Endothelial cell of umbilical vein (primary cell): Measurements from ENCODE around the gene KCNH6. TPM values are rescaled to one million over a fixed set of nuclear protein-coding genes. Genes with fewer than 3 reads are reported as not detected.

ENCODE experiments used
- BruUV-seq: library from RNA; stranded (reverse); fragments of 400-500 nt; replicated peaks from 2 replicates; lab custom pipeline; 2021; lab: Mats Ljungman, UMichigan
- CTCF ChIA-PET: fragments of 300-600, 350-600 bp; sonication (Branson Sonifier 250); formaldehyde crosslinking; loops from one replicate; lab custom pipeline; 2021; ENCODE audit warnings: antibody characterized with exemption, inconsistent platforms; lab: Charles Lee
- POLR2A ChIA-PET: fragments of 300-600, 350-600 bp; sonication (Branson Sonifier 250); formaldehyde crosslinking; loops from one replicate; lab custom pipeline; 2021; ENCODE audit warnings: antibody characterized with exemption, inconsistent platforms; lab: Charles Lee
- DNase-seq: peaks from one replicate; pipeline ENCODE4 v3.0.0-alpha.2; 2011; ENCODE audit warnings: low read depth, low spot score
- FAIRE-seq: peaks from 2 replicates; lab custom pipeline; 2011; peaks lifted over from hg19 to GRCh38; lab: Jason Lieb, UNC
- H2AFZ ChIP-seq: 2 replicates; pipeline ENCODE4 v1.6.0; 2012; ENCODE audit warnings: low read depth, low read length, control low read depth, inconsistent platforms
- H3K27ac ChIP-seq: 2 replicates; pipeline ENCODE4 v1.5.1; 2011; ENCODE audit warnings: low read depth, mild to moderate bottlenecking, control low read depth, low read length, moderate library complexity; ENCODE audit not compliant: insufficient read depth
- H3K27me3 ChIP-seq, 2 experiments: 2 replicates each; pipeline versions ENCODE4 v1.6.0 to v1.6.1; 2011; ENCODE audit warnings: low read length in 2 of 2, mixed read lengths in 1 of 2; ENCODE audit not compliant: control insufficient read depth in 2 of 2, insufficient read depth in 2 of 2
- H3K36me3 ChIP-seq, 2 experiments: 2 replicates in 1 of 2; 3 replicates in 1 of 2; pipeline ENCODE4 v1.5.1; 2011; ENCODE audit warnings: low read length in 2 of 2, mild to moderate bottlenecking in 1 of 2, moderate library complexity in 1 of 2; ENCODE audit not compliant: control insufficient read depth in 2 of 2, insufficient read depth in 2 of 2; ENCODE audit errors: extremely low read depth in 1 of 2
- H3K4me1 ChIP-seq: 3 replicates; pipeline ENCODE4 v1.5.1; 2011; ENCODE audit warnings: mild to moderate bottlenecking, low read length; ENCODE audit not compliant: control insufficient read depth, insufficient read depth; ENCODE audit errors: extremely low read depth
- H3K4me2 ChIP-seq: 2 replicates; pipeline ENCODE4 v1.6.1; 2011; ENCODE audit warnings: low read length, control low read depth, mixed read lengths; ENCODE audit not compliant: insufficient read depth
- H3K4me3 ChIP-seq, 3 experiments: fragments of 200-600 bp in 1 of 3; sonication (generic), shearing (Covaris generic) in 1 of 3; replicated peaks in 1 of 3; 2 replicates each; pipeline ENCODE4 v1.5.1; 2011 to 2016; ENCODE audit warnings: control low read depth in 3 of 3, low read length in 3 of 3, mild to moderate bottlenecking in 2 of 3, inconsistent platforms in 1 of 3, low read depth in 1 of 3, moderate library complexity in 1 of 3; ENCODE audit not compliant: insufficient read depth in 1 of 3
- H3K79me2 ChIP-seq: 2 replicates; pipeline ENCODE4 v1.6.0; 2012; ENCODE audit warnings: low read length, inconsistent platforms; ENCODE audit not compliant: control insufficient read depth, insufficient read depth
- H3K9ac ChIP-seq: replicated peaks from 2 replicates; pipeline ENCODE3; 2011; ENCODE audit warnings: low read length, control low read depth; ENCODE audit not compliant: insufficient read depth; ENCODE audit errors: extremely low read depth
- H3K9me1 ChIP-seq: replicated peaks from 3 replicates; pipeline ENCODE4 v1.6.0; 2011; ENCODE audit warnings: mild to moderate bottlenecking, low read length; ENCODE audit not compliant: control insufficient read depth, insufficient read depth; ENCODE audit errors: extremely low read depth
- H3K9me3 ChIP-seq: replicated peaks from 2 replicates; pipeline ENCODE4 v1.5.1; 2012; ENCODE audit warnings: low read length, inconsistent platforms; ENCODE audit not compliant: control insufficient read depth, insufficient read depth
- H4K20me1 ChIP-seq: replicated peaks from 2 replicates; pipeline ENCODE3; 2011; ENCODE audit warnings: mild to moderate bottlenecking, low read length; ENCODE audit not compliant: control insufficient read depth, insufficient read depth; ENCODE audit errors: extremely low read depth
- CTCF ChIP-seq, 2 donors: IDR thresholded peaks; 1 replicate in 1 of 2; 2 replicates in 1 of 2; pipeline ENCODE4 v1.5.1; 2011; ENCODE audit warnings: low read length in 2 of 2, mild to moderate bottlenecking in 2 of 2, moderate library complexity in 2 of 2, control low read depth in 1 of 2, inconsistent platforms in 1 of 2, low read depth in 1 of 2; ENCODE audit not compliant: insufficient read depth in 1 of 2; ENCODE audit errors: extremely low read depth in 1 of 2
- FOS ChIP-seq: IDR thresholded peaks from 2 replicates; pipeline ENCODE4 v1.6.1; 2011; ENCODE audit warnings: mild to moderate bottlenecking, low read length, moderate library complexity, borderline replicate concordance; ENCODE audit not compliant: insufficient read depth
- GATA2 ChIP-seq: IDR thresholded peaks from 2 replicates; pipeline ENCODE4 v1.7.0; 2011; ENCODE audit warnings: low read depth, mild to moderate bottlenecking, moderate library complexity, mixed read lengths, low read length; ENCODE audit not compliant: insufficient read length, insufficient read depth
- JUN ChIP-seq: IDR thresholded peaks from 2 replicates; pipeline ENCODE4 v1.6.1; 2011; ENCODE audit warnings: borderline replicate concordance, low read depth; ENCODE audit not compliant: insufficient read length, insufficient read depth
- MAX ChIP-seq: IDR thresholded peaks from 2 replicates; pipeline ENCODE4 v1.6.1; 2011; ENCODE audit not compliant: insufficient read depth, insufficient read length
- MYC ChIP-seq: IDR thresholded peaks from one replicate; pipeline ENCODE4 v1.6.1; 2011; ENCODE audit warnings: mild to moderate bottlenecking, low read depth, low read length
- POLR2A ChIP-seq: IDR thresholded peaks from 2 replicates; pipeline ENCODE4 v1.6.1; 2012; ENCODE audit warnings: low read depth, mild to moderate bottlenecking, control low read depth, low read length
- POLR2AphosphoS5 ChIP-seq: IDR thresholded peaks from 2 replicates; pipeline ENCODE4 v1.6.1; 2012; ENCODE audit warnings: low read depth, mild to moderate bottlenecking, control low read depth, low read length, moderate library complexity; ENCODE audit not compliant: insufficient read depth
- dilution Hi-C: fragments of 300-500 bp; cut with MboI; formaldehyde crosslinking; loops from one replicate; pipeline ENCODE4 v1.15.0; 2019; ENCODE audit warnings: low sequenced_read_pairs; ENCODE audit not compliant: extremely low pct_ligation_motif_present
- intact Hi-C: fragments of 100-400 bp; cut with micrococcal nuclease; formaldehyde crosslinking; loops from one replicate; pipeline ENCODE4 v1.10.0; 2022
- polyA plus RNA-seq, 4 experiments: library from polyadenylated mRNA; depleted of rRNA in 3 of 4; stranded (reverse) in 3 of 4; unstranded in 1 of 4; fragments of >200 nt; gene quantifications; 2 replicates each; pipeline versions ENCODE4 v1.2.1 to v1.2.3, GENCODE V29; 2011 to 2012; ENCODE audit warnings: missing spikeins in 1 of 4
- total RNA-seq: library from RNA; stranded (reverse); gene quantifications from 2 replicates; pipeline ENCODE4 v1.2.3, GENCODE V29; 2021

KCNH6 gene
- total and polyA plus RNA-seq, 2 donors (not counting 3 experiments of a cell fraction or from before 2014, with no cell fraction given), result 0.07 TPM; not detected in 1

GRCh38 chr17:63547083-63547523, 23.9 kb downstream of the KCNH6 start:
- FAIRE-seq, result no peak
- POLR2A ChIA-PET, result no interaction called here
- CTCF ChIA-PET, result interaction anchor here (1.7 kb wide), 1 partner anchor 10 kb away, joined by 3 read pairs; no protein-coding TSS in a partner anchor
- H3K4me1 ChIP-seq, result peaks cover 8% of the 10 kb centered on the region
- H3K9ac ChIP-seq, result no peak overlapping the region
- no peak overlapping the region for H3K27ac ChIP-seq
- H3K36me3 ChIP-seq, result no peaks in the 10 kb centered on the region
- H2AFZ ChIP-seq, result no peak overlapping the region
- H3K79me2 ChIP-seq, result peaks cover 15% of the 10 kb centered on the region
- no peaks in the 10 kb centered on the region for H4K20me1 ChIP-seq
- DNase-seq, result no peak
- no peaks in the 10 kb centered on the region for H3K9me1 ChIP-seq
- H3K4me2 ChIP-seq, result no peak overlapping the region
- intact Hi-C loops, result no loop called here
- H3K27me3 ChIP-seq, result no peaks in the 10 kb centered on the region
- BruUV-seq, result no TSS peak
- H3K4me3 ChIP-seq, result no peak overlapping the region
- no peaks in the 10 kb centered on the region for H3K9me3 ChIP-seq
- no peak for TF ChIP-seq FOS
- no peak for TF ChIP-seq GATA2
- no peak for TF ChIP-seq POLR2A
- dilution Hi-C loops, result no loop called here

- Histone ChIP-seq H3K9ac (peak overlapping the region; percentile 54), H3K27ac (peak overlapping the region; percentile 42), H3K36me3 (no peaks in the 10 kb centered on the region), H3K4me2 (peak overlapping the region; percentile 57), H3K4me1 (peaks cover 14% of the 10 kb centered on the region), H3K9me3 (no peaks in the 10 kb centered on the region), H3K79me2 (peaks cover 38% of the 10 kb centered on the region), H3K4me3 (peak overlapping the region; percentile 35 to 55 (median 39)), H3K27me3 (no peaks in the 10 kb centered on the region), H4K20me1 (peaks cover 8% of the 10 kb centered on the region), H2AFZ (peak overlapping the region; percentile 94), H3K9me1 (no peaks in the 10 kb centered on the region)
- DNase-seq (no peak), FAIRE-seq (no peak)
- CTCF ChIA-PET, result interaction anchor here (1.0 to 1.3 kb wide), 2 partner anchors 19 to 46 kb away, joined by 3 read pairs; no protein-coding TSS in a partner anchor
- TSS peak; percentile 77 for BruUV-seq
- intact Hi-C loops (no loop called here), dilution Hi-C loops (no loop called here)
- TF ChIP-seq MYC, result no peak
- no peak for TF ChIP-seq POLR2AphosphoS5
- no peak for TF ChIP-seq MAX
- TF ChIP-seq JUN, result no peak
- no peak for TF ChIP-seq GATA2
- no peak for TF ChIP-seq CTCF (IDR thresholded peaks at IDR 0.05; ENCODE audit: extremely low read depth in 1 of 2, insufficient read depth in 1 of 2, low read depth in 1 of 2, low read length in 2 of 2)
- POLR2A ChIA-PET, result no interaction called here
These were observed 26.3 kb downstream of the KCNH6 start for GRCh38 chr17:63549289-63549945.
